Parietal lobe (tissue), 2 donors: ENCODE measurements around the gene ANKRD18B. TPM values are rescaled to one million over a fixed set of nuclear protein-coding genes. Genes with fewer than 3 reads are reported as not detected.

ENCODE experiments used
- small RNA-seq: library from RNA; depleted of rRNA; stranded (forward); fragments of <200 nt; gene quantifications from one replicate; pipeline ENCODE3, GENCODE V24; 2014; ENCODE audit warnings: low replicate concordance
- total RNA-seq: library from RNA; depleted of rRNA; stranded (reverse); fragments of >200 nt; gene quantifications from one replicate; pipeline ENCODE4 v1.2.3, GENCODE V29; 2014

The ANKRD18B gene
- total RNA-seq, result not detected

GRCh38 chr9:33523397-33524305 is at the start of gene ANKRD18B:
ANKRD18B (plus strand) TSS chr9:33524251; CDS start chr9:33524490, 239 bp downstream.

Small RNA genes within 50 kb of the gene (small RNA-seq; reads per million reads assigned to genes)
- not detected for gene AL139008.1
- gene PRSS3P4, result not detected

Other genes starting within 250 kb of the ANKRD18B start
- 32.2 TPM for gene NFX1, start 233.7 kb upstream of the ANKRD18B start, total RNA-seq
- not detected for gene AQP7, start 121.7 kb upstream of the ANKRD18B start, total RNA-seq
- not detected for gene AQP3, start 76.7 kb upstream of the ANKRD18B start, total RNA-seq
- 20.7 TPM for gene NOL6, start 50.3 kb upstream of the ANKRD18B start, total RNA-seq